ENCODE data around the gene RAPGEF1.

DNA sequence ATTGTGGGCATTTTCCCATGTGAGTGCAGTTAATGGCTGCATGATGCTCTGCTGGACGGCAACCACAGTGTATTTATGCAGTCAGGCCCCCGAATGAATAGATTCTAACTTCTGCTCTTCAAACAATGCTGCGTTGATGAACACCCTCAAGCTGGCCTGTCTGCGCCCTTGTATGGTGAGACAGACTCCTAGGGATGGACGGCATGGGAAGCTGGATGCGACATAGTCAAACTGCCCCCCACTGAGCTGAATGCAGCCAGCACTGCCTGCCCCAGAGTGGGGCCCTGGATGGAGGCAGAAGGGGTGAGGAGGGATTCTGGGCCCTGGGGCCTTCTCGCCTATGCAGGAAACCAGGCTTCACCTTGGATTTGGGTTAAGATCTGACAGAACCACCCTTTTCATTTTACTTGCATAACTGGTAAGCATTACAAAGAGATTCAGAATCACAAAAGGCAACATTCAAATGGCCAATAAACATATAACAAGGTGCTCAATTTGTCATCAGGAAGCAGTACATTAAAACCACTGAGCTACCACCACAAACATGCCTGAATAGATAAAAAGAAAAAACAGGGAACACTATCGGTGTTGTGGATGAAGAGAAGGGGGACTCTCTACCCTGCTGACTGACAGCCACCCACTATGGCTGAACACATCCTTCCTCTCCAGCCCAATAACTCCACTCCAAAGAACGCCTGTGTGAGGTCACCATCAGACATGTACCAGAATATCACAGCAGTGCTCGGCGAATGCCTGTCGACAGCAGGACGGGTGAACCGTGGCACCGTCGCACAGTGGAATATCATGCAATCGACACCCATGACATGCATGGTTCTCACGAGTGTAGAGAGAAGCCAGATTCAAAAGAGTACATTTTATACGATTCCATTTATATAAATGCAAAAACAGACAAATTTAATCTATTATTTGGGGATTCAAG, 79.1 kb downstream of the RAPGEF1 start:
- no peak for TF ChIP-seq EZH2 (IDR thresholded peaks at IDR 0.05)
- TF ChIP-seq POLR2AphosphoS5 (IDR thresholded peaks at IDR 0.05; ENCODE audit: borderline replicate concordance, low read depth, low read length): no peak

Data from SK-N-MC (cell line).